Fibroblast of villous mesenchyme (primary cell): ENCODE measurements around the gene TLR8. TPM values are rescaled to one million over a fixed set of nuclear protein-coding genes. Genes with fewer than 3 reads are reported as not detected.
"Not testable (repeated sequence)": the region's sequence is repeated elsewhere in the genome, so short reads cannot be mapped to it uniquely, and the experiment has no call there.

Experiments
- DNase-seq: peaks from one replicate; pipeline ENCODE4 v3.0.0-alpha.2; 2010; ENCODE audit warnings: low read depth
- H3K4me3 ChIP-seq: 2 replicates; pipeline ENCODE4 v1.5.1; 2011; ENCODE audit warnings: low read depth, mild to moderate bottlenecking, low read length
- total RNA-seq: library from RNA; depleted of rRNA; stranded (reverse); fragments of >200 nt; gene quantifications from 2 replicates; pipeline ENCODE4 v1.2.3, GENCODE V29; 2012
- TF ChIP-seq, protein P1 (sequence below): IDR thresholded peaks from 2 replicates; pipeline ENCODE4 v1.5.1; 2012; ENCODE audit warnings: low read depth, mild to moderate bottlenecking, low read length; ENCODE audit not compliant: insufficient read depth

The TLR8 gene
- total RNA-seq, 1 donor = not detected

GRCh38 chrX:12958461-12958860 is 52.0 kb downstream of the TLR8 start:
- no peak for DNase-seq
- no peak overlapping the region for H3K4me3 ChIP-seq
- TF ChIP-seq, protein P1, sequence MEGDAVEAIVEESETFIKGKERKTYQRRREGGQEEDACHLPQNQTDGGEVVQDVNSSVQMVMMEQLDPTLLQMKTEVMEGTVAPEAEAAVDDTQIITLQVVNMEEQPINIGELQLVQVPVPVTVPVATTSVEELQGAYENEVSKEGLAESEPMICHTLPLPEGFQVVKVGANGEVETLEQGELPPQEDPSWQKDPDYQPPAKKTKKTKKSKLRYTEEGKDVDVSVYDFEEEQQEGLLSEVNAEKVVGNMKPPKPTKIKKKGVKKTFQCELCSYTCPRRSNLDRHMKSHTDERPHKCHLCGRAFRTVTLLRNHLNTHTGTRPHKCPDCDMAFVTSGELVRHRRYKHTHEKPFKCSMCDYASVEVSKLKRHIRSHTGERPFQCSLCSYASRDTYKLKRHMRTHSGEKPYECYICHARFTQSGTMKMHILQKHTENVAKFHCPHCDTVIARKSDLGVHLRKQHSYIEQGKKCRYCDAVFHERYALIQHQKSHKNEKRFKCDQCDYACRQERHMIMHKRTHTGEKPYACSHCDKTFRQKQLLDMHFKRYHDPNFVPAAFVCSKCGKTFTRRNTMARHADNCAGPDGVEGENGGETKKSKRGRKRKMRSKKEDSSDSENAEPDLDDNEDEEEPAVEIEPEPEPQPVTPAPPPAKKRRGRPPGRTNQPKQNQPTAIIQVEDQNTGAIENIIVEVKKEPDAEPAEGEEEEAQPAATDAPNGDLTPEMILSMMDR = no peak

- TF ChIP-seq, protein P1 = peak; percentile 4
- H3K4me3 ChIP-seq = no peak overlapping the region
- no peak for DNase-seq
Measured at GRCh38 chrX:12961196-12961718, 54.8 kb downstream of the TLR8 start.

- H3K4me3 ChIP-seq = no peak overlapping the region
- TF ChIP-seq, protein P1 = no peak
- DNase-seq = no peak
Measured at GRCh38 chrX:12962041-12962504, 55.7 kb downstream of the TLR8 start.

DNA sequence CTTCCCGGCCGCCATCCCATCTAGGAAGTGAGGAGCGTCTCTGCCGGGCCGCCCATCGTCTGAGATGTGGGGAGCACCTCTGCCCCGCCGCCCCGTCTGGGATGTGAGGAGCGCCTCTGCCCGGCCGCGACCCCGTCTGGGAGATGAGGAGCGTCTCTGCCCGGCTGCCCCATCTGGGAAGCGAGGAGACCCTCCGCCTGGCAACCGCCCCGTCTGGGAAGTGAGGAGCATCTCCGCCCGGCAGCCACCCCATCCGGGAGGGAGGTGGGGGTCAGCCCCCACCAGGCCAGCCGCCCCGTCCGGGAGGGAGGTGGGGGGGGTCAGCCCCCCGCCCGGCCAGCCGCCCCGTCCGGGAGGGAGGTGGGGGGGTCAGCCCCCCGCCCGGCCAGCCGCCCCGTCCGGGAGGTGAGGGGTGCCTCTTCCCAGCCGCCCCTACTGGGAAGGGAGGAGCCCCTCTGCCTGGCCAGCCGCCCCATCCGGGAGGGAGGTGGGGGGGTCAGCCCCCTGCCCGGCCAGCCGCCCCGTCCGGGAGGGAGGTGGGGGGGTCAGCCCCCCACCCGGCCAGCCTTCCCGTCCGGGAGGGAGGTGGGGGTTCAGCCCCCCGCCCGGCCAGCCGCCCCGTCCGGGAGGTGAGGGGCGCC is 56.9 kb downstream of the TLR8 start:
- not testable (repeated sequence) for H3K4me3 ChIP-seq, DNase-seq

DNA sequence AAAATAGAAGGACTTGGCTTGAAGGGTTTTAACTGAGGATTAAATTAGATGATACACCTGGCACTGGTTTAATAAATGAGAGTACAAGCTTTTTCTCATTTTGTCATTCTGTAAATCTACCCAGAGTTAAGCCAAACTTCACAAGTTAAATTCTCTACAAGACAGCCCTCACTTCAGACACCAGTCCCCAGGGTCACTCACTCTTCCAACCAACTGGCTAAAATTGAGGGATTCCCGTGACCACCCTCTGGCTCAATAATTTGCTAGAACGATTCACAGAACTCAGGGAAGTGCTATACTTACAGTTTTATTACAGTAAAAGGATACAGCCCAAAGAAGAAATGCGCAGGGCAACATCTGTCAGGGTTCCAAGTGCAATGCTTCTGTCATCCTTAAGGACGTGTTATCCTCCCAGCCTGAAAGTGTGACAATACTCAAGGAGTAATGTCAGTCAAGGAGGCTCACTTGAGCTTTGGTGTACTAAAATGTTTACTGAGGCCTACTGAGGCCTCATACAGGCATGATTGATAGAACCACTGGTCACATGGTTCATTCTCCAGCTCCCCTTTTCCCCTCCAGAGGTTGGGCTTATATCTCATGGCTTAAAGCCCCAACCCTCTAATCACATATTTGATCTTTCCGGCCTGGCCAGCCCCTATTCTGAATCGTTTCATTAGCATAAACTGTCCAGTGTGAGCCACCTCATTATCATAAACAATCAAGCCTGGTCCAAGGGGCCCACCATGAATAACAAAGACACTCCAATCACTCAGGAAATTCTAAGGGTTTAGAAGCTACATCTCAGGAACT is 58.9 kb downstream of the TLR8 start:
- no peak overlapping the region for H3K4me3 ChIP-seq
- TF ChIP-seq, protein P1 = no peak
- no peak for DNase-seq

GRCh38 chrX:12966151-12966550 is 59.7 kb downstream of the TLR8 start:
- TF ChIP-seq, protein P1 = no peak
- H3K4me3 ChIP-seq = no peak overlapping the region
- no peak for DNase-seq
